Hepatocyte (in vitro differentiated cells): ENCODE data around the gene OBP2B.

ENCODE experiments used
- CTCF ChIP-seq: fragments of 200-600 bp; sonication (generic); IDR thresholded peaks from 2 replicates; pipeline ENCODE4 v1.5.1; 2016; ENCODE audit warnings: antibody characterized with exemption, mild to moderate bottlenecking; ENCODE audit not compliant: poor library complexity
- EZH2 ChIP-seq: fragments of 200-600 bp; sonication (generic); IDR thresholded peaks from 2 replicates; pipeline ENCODE4 v1.6.1; 2016; ENCODE audit warnings: antibody characterized with exemption, mild to moderate bottlenecking, borderline replicate concordance
- EZH2phosphoT487 ChIP-seq: fragments of 200-600 bp; sonication (generic); IDR thresholded peaks from one replicate; pipeline ENCODE4 v1.6.1; 2018; ENCODE audit warnings: antibody characterized with exemption, mild to moderate bottlenecking, low read depth, moderate library complexity; ENCODE audit not compliant: unreplicated experiment, severe bottlenecking

- TF ChIP-seq CTCF (no peak), EZH2phosphoT487 (no peak), EZH2 (no peak)
Observed at GRCh38 chr9:133256136-133256461, 47.0 kb upstream of the OBP2B start.
